Smooth muscle cell of the brain vasculature (primary cell): Measurements from ENCODE around the gene HOXC12.

Experiments
- DNase-seq: peaks from one replicate; pipeline ENCODE4 v3.0.0-alpha.2; 2012; ENCODE audit warnings: low read depth, low spot score

Gene HOXC12

DNA sequence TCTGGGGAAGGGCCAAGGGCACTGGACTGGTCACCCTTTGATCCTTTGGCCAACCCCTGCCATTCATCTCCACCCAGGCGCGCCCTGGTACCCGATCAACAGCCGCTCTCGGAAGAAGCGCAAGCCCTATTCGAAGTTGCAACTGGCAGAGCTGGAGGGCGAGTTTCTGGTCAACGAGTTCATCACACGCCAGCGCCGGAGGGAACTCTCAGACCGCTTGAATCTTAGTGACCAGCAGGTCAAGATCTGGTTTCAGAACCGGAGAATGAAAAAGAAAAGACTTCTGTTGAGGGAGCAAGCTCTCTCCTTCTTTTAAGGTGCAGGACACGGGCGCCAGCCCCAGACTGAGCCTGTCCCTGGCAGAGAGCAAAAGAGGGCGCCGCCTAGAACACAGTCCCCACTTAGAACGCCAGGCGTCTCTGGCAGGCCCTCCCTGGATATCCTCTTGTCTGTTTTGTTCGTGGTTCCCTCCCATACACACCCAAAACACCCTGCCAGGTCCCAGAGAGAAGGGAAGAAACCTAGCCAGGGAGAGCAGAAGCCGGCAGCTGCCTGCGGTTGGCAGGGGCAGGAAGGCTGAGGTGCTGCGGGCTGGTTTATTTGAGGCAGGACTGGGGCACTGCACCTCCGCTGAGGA lies 1.7 kb downstream of the HOXC12 start:
- DNase-seq: no peak

DNA sequence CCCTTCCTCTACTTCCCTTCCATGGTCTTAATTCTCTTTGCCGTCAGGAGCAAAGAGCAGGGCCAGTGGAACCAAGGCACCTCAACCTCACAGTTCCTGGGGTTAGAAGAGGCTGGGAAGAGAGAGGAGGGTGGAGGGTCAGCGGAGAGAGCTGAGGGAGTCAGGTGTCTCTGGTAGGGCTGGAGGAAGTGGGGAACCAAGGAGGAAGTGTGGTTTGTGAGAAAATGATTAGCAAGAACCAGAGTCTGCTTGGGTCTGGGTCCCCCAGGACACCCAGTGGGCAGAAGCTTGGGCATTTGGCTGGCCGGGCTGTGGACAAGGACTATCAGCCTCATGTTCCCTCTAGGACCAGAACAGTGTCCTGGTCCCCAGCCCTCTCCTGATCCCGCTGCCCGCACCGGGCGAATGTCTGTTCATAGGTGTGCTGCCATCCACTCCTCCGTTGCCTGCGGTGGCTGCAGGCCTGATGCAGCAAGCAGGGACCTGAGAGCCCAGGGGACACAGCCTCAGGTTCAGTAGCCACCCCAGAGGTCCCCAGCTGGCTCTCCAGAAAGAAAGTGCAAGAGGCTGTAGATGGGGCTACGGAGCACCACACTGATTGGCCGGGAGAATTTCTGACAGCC lies 2.3 kb downstream of the HOXC12 start:
- DNase-seq: no peak

DNA sequence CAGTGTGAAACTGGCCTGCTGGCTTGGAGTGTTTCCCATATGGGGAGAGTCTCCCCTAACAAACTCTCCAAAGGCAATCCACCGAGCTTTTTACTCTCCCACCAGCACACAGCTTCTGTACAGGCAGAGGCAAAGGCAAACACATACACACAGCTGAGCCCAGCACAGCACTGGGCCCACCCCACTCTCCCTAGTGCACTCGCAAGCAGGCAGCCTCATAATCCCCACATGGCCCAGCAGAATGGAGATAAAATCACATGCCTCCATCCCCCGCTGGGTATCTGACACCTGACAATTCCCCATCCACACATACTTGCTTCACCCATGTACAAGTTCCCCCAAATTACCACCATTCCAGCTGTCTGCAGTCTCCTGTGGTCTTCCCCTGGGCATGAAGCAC lies 3.4 kb downstream of the HOXC12 start:
- no peak for DNase-seq

DNA sequence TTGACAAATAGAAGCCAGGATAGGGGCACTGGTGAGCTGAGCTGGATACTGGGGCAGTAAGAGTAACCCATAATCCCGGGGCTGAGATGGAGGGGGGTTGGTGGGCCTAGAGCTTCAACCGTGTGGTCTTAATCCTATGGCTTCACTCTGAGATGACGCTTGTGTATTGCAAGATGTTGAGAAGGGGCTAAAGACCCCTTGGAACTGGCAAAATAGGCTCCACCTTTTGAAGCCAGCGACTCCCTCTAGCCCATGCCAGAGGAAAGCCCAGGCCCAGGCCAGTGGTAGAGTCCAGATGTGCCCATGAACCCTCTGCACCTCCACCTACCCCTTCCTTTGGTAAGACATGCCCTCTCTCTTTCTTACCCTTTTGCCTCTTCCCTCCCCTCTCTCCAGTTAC lies 4.6 kb downstream of the HOXC12 start:
- no peak for DNase-seq

DNA sequence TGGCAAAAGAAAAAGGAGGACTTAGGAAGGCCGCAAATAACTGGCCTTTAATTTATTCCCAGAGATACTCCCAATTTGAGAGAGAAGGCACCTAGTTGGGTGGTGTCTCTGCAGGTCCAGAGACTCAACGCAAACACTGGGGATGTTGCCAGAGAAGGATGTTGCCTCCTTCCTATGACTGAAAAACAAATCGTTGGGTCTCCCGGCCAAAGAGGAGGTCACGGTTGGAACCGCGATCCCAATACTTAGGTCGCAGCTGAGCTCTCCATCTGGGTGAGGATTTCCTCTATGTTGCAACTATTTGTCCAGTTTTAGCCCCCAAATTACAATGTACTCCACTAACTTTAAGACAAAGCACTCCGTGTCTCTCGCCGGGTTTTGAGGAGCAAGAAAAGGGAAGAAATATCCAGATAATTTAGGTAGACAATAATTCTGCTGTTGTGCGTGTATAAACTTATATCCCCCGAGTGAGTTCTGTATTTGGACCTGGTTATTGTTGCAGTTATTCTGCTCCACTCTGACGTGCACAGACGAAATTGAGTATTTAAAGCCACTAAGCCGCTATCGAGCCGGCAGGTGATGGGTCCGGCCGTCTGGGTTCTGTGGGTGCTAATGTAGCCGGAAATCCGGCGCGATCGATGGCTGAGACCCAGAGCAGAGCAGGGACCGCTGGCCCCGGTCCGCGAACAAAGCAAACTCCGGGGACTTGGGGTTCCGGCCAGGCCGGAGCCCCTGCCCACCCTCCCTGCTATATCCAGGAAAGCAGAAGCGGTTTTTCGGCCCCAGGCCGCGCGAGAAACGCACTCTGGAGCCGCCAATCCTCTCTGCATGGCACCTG lies 5.7 kb downstream of the HOXC12 start:
- no peak for DNase-seq

DNA sequence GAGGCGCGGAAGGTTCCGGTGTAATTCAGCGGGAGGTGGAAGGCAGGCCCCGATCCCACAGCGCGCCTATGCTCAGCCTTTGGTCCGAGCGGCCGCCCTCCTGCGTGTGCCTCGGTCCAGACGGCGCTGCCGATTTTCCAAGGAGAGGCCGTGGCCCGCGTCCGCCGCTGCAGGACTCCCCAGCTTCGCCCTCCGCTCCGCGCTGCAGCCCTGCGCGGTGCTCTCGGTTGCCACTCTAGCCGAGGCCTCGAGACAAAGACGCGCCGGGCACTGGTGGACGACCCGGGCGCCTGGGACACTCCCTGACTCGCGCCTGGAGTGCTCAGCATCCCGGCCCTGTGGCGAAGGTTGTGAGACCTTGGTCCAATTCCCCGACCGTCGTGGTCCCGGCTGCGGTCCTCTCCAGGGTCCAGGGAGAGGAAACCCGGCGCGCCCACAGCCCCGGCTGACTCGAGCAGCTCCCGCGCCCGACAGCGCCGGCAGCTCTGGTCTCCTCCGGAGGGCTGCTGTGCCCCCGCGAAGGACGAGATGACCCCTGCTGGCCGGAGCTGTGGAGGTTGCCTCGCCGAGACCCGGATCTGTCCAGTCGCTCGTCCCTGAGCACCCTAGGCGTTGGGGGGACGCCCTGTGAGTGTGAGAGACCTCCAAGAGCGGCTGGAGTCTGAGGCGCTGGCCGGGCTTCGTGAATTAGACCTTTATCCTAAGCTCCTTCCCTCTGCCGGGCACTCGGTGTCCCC lies 6.5 kb downstream of the HOXC12 start:
- no peak for DNase-seq

DNA sequence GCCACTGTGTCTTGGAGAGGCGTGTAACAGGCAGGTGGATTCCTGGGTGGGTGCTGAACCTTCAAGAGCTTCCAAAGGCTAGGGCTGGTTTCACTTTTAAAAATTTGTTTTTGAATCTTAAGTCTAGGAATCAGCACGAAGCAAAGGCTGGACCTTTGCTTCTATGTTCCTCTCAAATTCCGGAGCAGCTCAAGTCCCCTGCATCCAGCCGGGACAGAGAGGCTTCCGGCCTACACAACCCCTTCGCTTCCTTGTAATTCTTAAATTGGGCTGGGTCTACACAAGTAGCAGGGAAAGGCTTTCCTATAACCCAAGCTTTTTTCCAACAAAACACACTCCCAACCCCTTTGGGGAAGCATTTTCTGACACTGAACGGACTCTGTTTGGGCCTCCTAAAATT lies 8.3 kb downstream of the HOXC12 start:
- no peak for DNase-seq

DNA sequence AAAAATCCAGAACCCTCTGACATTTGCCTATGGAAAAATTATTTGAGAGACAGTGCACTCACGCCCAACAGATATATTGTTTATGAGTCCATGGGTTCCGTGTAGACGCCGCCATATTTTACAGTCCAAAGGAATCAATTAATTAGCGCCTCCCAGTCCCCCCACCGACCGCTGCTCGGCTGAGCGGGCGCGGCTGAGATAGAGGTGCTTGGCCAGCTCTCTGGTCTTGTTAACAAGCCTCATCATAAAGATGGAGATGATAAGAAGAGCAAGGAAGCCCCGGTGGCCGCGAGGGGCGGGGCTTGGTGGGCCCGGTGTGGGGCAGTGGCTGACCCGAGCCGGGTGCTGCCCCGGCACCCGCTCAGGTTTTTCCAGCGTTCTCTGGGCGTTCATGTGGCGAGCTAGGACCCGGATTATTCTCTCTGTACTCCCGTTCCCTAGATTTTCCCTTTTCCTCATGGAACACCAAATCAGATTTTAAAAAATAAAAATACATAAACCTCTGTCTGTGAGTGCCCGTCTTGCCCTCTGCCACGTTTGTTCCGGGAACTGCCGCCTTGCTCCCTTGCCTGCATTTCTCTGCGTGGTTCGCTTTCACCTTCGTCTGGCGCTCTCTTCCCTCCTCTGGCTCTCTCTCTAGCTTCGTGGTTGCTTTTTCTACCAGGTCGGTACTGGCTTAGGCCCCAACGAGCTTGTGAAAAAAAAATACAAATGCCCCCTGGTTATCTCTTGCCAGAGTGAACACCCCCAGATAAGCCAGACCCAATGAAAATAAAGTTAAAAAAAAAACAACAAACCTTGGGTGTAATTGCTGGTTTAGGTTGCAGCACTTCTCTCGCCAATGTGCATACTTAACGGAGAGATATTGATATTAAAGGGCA lies 9.0 kb downstream of the HOXC12 start:
- DNase-seq: no peak

DNA sequence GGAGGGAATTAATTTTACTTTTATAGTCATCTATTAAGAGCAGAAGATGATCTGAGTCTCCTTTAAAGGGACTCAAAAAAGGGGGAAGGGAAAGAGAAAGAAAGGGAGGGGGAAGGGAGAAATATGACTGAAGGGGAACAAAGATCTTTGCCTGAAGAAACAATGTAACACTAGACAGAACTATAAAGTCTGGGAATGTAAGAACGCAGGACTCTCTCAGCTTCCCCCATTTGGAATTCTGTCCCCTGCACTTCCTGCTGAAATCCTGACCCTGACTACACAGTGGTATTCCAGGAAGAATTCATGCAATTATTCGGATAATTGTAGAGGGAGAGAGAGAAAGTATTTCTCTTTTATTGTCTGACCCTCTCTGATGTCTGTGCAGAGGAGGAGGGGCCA lies 9.6 kb downstream of the HOXC12 start:
- no peak for DNase-seq

DNA sequence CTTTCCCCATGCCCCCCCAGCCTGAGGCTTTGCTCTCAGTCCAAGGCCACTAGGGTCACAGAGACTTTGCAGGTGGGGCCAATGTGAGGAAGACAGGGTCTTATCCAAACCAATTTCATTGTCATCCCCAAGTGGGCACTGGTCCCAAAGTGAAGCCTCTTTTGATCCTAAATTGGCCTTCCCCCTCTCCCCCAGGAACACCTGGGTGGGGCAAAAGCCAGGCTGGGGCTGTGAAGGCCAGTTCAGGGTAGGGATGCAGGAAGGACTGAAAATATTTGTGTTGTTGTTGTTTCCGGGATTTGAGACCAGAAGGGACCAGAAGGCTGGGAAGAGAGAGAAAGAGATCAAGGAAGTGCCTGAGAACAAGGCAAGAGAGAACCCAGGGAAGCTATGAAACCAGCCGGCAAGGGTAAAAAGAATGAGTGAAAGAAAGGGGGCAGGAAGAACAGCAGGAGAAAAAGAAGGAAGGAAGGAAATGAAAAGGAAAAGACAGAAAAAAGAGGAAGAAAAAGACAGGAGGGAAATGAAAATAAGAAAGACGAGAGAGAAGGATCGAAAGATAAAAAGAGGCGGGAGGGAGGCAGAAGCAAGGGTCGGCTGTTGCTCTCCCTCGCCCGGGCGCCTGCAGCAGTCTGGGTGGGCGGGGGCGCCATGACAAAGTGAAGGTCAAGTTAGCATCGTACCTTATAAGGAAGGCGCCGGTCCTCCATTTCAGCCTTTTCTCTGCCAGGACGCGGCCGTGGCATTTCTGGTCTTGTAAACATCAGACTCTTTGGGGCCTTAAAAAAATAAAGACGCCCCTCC lies 10.8 kb downstream of the HOXC12 start:
- no peak for DNase-seq

DNA sequence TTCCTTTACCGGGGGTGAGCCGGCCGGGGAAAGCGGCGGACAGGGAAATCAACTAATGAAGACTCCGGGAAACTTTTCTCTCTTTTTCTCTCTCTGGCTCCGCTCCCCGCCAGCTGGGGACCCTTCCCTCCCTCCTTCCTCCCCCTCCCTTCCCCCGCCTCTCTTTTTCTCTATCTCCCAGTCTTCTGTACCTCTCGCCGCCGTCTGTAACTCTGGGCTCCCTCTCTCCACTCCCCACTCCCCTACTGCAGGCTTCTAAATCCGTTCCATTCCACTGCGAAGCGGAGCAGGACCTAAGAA lies 11.3 kb downstream of the HOXC12 start:
- no peak for DNase-seq

DNA sequence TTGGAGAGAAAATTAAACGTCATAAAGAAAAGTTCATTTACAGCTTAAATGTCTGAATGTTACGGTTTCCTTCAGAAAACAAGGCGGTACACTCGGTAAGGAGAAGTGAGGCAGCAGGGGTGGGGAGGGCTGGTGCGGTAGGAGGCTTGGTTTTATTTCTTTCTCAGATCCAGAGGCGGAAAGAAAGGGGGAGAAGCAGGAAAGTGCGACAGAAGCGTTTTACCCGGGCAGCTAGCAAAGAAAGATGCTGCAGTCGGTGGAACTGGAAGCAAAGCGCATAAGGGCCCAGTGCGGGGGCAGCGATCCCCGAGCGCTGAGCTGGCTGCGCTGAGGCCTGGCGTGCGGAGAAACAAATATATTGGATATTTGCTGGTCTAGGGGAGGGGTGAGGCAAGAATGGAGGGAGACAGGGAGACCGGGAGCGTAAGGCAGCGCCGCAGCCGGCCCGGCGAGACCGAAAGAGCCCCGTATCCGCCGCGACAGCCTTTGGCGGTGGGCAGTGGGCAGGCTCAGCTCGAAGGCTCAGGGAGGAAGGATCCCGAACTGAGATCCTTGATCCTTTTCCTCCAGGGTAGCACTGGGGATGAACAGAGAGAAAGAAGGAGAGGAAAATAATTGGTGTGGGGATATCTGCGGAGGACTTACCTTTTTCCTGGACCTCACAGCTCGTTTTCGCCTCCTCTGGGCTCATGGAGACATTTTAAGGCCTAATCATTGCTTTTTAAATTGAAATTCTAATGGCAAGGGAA lies 11.9 kb downstream of the HOXC12 start:
- no peak for DNase-seq

DNA sequence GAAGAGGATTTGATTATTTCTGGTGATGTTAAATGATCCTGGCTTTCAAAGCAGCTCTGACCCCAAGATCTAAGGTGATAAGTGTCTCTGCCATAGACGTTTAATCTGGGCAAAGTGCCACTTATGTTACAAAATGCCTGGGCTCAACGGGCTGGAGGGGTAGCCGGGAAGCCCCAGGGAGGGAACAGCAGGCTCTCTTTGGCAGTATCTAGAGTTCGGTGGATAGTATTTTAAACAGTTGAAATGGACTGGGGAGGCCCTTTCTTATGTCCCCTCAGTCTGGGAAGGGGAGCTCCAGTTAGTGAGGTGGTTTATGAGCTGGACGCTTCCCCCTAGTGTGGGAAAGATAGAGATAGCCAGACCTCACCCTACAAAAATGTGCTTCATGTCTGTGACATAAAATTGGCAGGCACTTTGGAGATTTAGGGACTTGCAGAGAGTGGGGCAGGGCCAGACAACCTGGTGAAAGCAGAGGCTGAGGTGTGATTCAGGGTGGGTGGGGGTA lies 12.8 kb downstream of the HOXC12 start:
- DNase-seq: no peak

DNA sequence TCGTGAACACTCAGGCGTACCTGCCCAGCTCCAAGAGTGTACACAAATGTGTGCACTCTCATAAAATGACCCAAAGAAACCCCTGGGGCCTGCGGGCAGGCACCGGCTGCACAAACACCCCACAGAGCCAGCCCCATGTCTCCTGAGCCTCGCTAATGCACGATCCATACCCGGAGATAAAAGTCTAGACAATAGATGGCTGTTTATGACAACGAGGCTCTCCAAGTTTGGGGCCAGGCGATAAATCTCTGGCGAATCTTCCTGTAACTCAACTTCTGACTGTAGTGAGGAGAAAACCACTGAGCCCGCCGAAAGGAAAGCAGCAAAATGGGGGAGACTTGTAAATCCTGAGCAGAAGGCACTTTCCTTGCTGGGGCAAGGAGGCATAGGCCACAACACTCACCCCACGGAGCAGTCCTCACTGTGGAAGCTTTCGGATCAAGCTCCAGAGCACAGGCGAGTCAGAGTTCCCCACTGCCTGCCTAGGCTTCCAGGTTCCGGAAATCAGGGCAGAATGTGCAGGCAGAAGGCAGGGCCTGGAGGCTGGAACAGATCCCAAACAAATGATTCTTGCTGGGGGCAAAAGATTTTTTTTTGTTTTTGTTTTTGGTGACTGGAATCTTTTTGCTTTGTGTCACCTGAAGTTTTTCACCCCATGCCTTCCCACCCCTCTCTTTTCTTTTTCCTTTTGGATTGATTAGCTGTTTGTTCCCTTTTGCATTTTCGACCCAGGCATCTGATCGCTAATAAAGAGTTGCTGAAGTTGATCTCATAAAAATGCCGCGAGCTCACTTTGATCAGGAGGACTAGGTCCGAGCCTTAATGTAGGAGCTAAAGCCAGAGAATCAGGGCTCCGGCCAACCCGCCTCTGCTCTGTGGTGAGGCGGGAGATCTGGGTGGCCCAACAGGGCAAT lies 13.8 kb downstream of the HOXC12 start:
- DNase-seq: no peak

DNA sequence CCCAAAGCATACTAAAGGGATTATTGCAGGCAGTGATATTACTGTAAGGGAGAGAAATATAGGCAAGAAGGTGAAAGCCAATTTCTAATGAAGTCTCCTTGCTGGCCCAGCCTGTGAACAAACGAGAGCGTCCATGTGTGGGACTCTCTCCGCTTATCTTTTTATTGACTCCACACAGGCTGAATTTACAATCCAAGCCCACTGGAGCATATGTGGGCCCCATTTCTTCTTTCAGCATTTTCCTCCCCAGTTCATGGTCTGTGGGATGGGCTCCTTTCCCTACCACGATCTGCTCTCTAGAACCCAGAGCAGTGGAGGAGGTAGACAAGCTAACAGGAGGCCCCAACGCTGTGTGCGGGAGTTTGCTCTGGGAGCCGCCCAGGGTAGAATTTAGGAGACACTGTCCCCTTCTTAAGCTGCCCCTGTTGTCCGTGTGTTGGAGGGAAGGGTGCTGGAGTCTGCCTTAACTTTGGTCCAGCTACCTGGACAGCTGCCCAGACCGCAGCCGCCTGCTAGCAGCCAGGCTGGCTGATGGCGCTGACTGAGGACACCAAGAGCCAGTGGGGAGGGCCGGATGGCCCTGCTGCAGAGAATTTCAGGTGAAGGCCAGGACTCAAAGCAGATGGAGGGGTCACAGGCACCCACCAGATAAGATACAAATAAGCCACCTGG lies 15.0 kb downstream of the HOXC12 start:
- no peak for DNase-seq

DNA sequence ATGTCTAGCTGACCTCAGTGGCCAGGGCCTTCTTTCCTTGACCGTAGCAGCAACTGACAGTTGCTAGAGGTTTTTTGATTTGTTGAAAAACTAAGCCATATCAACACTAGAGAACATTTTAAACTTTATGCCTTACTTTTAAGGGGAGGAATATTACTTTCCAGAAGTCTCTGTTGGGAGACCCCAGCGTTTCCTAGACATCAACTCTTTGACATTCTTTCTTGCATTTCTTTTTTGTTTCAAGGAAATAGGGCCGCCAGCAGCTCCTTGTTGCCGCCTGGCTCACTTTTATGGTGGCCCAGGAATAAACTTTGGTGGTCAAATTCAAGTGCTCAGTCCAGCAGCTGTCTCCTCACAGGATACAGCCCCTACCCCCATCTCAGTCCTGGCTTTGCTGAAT lies 15.7 kb downstream of the HOXC12 start:
- no peak for DNase-seq

DNA sequence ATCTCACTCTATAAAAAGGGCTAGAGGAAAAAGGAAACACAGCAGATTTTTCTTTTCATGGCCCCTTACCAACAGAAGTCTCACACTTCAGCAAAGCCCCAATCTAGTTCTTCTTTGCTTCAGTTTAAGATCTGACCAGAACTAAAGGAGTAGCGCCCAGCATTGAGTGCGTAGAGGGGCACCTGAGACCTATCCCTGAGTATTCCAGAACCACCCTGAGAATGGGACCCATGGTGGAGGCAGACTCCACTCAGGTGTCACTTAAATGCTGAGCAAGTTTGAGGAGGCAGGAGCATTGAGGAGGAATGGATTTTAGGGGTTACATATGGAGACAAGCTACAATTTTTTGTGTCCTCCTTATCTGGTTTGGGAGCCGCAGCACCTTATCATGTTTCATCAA lies 16.4 kb downstream of the HOXC12 start:
- no peak for DNase-seq

DNA sequence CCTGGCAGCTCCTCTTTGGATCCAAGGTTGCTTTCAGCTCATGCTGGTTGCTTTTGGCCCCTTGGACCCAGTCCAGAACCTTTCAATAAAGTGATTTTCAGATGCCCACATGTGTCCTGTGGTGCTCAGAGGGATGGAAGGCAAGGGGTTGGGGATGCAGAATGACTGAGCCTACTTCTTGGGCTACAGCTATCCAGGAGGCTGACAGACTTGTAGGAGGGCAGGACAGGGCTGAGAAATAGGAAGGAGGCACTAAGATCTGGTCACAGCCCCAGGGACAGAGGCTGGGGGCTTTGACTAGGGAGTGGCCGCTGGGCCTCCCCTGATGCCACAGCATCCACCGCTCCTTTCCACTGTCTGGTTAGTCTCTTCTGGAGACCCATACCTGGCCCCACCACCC lies 17.0 kb downstream of the HOXC12 start:
- no peak for DNase-seq
